ENCODE measurements around the gene FAM117A.

FAM117A gene

DNA sequence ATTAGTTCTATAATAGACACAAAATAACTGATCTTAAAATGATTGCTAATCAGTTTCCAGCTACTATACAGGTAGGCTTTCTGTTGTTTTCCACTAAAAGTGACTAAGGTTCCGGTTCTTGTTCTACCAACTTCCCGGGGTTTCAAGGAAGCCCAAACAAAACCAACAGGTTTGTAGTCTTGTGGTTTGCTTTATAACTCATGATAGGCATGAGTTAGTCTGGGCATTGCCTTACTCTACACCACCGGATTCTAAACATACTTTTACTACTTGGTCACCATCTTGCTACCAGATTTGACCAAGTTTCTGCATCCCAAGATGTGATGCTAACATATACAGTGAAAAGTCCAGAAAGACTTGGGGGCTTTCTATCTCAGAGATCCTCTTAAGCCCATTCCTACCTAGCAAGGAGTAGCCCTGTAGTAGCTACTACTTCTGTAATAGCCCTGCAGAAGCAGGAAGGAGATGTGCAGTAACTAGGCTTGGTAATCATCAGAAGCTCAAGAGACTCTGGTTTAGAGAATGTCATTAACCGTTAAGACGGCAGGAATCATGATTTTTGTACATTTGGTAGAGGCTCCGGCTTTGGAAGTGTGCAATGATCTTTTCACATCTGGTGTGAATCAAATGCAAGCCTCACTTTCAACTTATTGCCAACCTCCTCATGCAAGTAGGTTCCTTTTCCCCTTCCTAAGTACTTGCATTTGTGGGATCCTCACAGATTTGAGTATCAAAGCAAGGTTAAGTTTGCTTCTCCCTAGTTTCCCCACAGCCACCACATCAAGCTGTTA lies 1.6 kb downstream of the FAM117A start:
- peak; percentile 31 for DNase-seq

DNA sequence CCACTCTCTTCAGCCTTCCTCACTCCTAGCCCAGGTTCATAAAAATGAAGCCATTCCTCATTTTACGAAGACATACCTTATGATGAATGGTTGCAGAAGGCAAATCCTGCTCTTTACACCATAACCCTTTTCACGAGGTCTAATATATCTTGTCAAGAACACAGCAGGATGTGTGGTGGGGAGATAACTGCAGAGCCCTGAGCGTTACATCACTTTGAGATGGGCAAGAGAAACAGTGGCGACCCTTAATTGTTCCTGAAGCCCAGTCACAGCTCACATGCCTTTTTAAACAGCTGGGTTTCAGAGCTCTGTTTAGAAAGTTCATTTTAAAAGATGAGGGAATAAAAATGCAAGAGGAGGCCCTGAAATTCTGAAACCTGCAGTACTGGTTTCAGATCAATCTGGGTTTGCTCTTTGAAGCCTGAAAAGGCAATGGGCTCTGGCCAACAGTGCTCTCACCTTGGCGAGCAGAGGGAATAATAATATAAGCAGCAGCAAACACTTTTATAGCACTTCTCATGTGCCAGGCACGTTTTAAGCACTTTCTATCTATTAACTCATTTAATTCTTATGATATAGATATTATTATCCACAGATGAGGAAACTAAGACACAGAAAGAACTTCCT lies 2.9 kb downstream of the FAM117A start:
- DNase-seq: peak; percentile 46

- DNase-seq: peak; percentile 16
Measured at GRCh38 chr17:49760296-49760695, 3.6 kb downstream of the FAM117A start.

DNA sequence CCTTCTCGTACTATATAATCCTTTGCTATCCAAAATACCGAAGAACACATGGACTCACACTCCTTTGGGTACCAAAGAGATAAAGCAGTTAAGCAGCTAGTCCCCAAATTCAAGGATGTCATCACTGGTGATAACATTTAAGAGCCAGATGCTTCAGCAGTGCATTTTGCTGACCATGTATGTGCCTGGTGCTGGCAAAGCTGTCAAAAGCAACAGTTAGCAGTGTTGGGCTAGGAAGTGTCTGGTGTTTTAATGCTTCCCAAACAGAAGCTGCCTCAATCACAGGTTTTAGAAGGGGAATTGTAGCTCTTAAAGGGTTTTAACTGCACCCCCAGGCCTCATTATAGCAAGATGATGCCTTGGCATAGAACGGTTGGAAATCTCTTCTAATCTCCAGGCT lies 4.7 kb downstream of the FAM117A start:
- DNase-seq: peak; percentile 60

- DNase-seq: peak; percentile 22
Measured at GRCh38 chr17:49758464-49759010, 5.4 kb downstream of the FAM117A start.

DNA sequence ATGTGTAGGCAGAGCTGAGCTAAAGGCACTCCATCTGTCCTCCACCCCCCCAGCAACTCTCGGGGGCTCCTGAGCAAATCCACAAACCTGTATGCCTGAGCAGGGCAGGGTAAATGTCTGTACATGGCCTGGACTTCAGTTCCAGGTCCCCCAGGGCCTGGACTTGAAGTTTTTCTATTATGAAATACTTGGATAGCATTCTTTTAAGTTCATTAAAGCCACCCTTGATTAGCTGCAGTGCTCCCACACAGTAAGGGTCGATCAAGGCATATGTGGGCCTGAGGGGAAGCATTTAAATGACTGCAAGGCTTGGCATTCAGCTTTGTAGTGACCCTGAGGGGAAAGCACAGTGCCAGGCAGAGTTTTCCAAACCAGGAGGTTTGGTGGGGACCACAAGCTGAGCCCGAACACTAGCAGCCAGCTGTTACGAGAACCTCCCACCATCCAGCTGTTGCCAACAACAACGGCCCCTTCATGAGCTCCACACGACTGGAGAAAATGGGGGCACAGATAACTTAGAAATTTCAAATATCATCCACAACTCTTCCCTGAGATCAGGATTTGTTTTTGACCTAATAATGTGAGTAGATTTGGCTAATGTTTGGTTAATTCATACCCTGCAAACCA lies 6.7 kb downstream of the FAM117A start:
- peak; percentile 60 for DNase-seq

DNA sequence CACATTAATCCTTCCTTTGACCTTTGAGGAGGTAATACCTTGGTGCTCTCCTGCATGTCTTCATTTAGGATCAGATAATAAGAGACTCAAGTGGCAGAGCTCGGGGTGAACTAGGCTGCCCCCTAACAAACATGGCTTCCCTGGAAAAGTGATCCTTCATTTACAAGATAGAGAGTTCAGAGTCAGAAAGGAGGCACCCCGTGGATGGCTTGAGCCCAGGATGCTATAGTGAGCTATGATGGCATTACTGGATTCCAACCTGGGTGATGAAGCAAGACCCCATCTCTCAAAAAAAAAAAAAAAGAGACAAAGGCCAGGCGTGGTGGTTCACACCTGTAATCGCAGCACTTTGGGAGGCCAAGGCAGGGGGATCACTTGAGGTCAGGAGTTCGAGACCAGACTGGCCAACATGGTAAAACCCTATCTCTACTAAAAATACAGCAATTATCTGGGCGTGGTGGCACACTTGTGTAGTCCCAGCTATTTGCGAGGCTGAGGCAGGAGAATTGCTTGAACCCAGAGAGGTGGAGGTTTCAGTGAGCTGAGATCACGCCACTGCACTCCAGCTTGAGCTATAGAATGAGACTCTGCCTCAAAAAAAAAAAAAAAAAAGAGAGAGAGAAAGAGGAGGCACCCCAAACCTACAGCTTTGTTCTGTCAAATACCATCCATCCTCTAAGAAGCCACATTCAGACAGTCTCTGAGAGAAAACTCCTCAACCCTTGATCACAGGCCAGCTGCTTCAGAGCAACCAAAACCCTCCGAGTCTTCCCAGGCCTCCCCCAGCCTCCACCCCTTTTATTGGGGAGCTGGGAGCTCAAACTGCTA lies 7.4 kb downstream of the FAM117A start:
- peak; percentile 34 for DNase-seq

DNA sequence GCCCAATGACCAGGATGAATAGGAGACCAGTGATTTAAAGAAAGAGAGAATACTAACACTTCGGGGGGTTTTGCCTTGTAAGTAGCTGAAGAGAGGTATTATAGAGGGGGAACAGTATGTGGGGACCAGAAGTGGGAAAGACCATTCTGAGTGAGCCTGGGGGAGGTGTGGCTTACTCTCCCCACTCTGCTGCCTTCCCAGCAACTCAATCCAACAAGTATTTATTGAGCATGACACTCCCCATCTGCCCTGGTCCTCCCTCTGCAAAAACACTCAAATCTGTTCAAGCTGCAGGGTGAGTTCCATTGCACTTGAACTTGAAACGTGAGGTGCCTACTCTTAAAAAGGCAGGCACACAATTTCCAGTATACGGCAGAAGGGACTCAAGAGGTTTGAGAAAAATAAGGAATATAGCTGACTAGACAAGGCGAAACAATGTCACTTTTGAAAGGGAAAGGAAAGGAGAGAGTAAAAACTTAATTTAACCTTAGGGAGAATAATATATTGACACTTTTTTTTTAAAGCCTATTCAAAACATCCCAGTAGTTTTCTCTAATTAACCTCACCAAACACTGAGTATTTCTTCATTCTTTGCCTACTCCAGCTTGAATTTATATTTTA lies 8.2 kb downstream of the FAM117A start:
- DNase-seq: peak; percentile 16

DNA sequence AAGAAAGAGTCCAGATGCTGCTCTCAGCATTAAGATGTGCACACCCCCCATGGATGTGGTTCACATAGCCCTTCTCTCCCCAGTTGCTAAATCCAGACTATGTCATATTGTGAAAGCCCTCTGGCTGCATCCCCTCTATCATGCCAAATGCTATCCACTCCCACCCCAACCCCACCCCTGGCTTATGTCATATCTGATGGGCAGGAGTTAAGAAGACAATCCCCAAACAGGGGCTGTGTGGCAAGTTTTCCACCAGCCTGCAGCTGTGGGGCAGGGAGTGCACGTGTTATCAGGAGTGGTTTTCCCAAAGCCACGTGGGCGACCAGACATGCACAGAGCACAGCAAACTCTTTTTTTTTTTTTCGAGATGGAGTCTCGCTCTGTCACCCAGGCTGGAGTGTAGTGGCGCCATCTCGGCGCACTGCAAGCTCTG lies 10.0 kb downstream of the FAM117A start:
- peak; percentile 55 for DNase-seq

- peak; percentile 39 for DNase-seq
Measured at GRCh38 chr17:49752508-49752907, 11.4 kb downstream of the FAM117A start.

DNA sequence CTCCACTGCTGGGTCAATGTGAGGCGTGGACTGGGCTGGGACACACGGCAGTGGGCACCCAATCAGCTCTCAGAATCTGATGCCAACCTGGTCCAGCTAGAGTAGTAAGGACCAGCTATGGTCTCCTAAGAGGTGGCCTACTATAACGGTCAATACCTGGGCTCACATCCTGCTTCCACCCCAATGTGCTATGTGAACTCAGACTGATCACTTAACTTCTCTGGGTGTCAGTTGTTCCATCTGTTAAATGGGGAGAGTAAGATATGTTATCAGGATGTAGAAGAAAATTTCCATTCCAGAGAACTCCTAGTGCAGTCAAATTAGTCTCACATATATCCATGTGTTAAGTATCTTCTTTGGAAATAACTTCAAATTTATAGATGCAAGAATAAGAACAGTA lies 14.2 kb downstream of the FAM117A start:
- DNase-seq: no peak

DNA sequence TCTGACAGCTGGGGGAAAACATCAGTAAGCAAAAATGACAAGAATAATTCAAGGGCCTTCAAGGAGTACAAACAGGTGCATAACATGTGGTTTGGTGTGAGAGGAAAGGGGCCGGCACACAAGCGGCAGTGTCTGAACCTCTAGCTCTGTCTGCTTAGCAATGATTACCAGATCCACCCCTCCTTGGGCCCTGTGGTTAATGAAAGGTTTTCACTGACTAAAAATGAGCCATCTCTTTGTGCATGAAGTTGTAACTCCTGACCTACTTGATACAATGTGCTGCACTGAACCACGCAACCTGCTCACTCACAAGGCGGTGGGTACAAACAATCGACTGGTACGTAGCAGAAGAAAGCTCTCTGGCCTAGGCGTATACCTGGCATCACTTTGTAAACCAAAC lies 15.1 kb downstream of the FAM117A start:
- peak; percentile 83 for DNase-seq

GRCh38 chr17:49748223-49748622 lies 15.7 kb downstream of the FAM117A start:
- peak; percentile 68 for DNase-seq

- DNase-seq: peak; percentile 60
Measured at GRCh38 chr17:49747632-49748031, 16.3 kb downstream of the FAM117A start.

DNA sequence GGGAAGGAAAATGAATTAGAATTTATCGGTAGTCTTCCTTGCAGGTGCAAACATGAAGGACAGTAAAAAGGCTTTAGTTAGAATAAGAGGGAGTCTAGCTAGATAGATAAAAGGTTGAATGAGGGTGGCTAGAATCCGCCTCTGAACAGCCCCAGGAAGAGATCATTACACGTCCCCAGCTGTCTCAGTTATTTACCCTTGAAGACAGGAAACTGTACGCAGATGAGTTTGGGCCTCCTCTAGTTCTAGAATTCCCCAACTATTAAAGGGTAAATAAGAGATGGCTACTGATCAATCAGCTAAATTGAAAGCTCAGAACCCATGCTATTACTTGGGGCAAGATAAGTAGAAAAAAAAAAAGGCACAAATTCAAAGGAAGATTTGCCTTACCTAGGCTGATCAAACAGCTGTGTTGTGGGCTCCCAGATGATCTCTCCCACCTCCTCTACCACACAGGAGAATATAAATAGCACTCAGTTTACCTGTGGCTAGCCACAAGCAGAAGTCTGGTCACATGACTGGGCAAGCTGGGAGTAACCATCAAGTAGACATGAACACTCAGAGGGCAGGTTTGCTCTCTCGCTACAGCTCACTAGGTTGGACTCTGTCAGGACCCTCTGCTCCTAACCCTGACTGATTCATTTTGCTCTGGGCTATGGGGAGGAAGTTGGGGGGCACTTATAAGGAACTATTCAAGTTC lies 17.0 kb downstream of the FAM117A start:
- DNase-seq: peak; percentile 63

- DNase-seq: no peak
Measured at GRCh38 chr17:49745175-49746139, 18.5 kb downstream of the FAM117A start.

GRCh38 chr17:49742166-49742638 lies 21.7 kb downstream of the FAM117A start:
- peak; percentile 44 for DNase-seq

GRCh38 chr17:49741692-49742076 lies 22.2 kb downstream of the FAM117A start:
- DNase-seq: peak; percentile 2

- peak; percentile 37 for DNase-seq
Measured at GRCh38 chr17:49741009-49741691, 22.8 kb downstream of the FAM117A start.

Data from activated effector memory CD4-positive, alpha-beta T cell treated with anti-CD3 and anti-CD28 coated beads, Interleukin-2, amount 50 U/mL, for 16 hours (primary cell).